A204.1 (cell line): ENCODE results near the gene EDEM1.
"Not testable (repeated sequence)": the region's sequence is repeated elsewhere in the genome, so short reads cannot be mapped to it uniquely, and the experiment has no call there.

Source experiments
- FAIRE-seq: peaks from 2 replicates; lab custom pipeline; 2012; peaks lifted over from hg19 to GRCh38; lab: Jason Lieb, UNC

Gene EDEM1

DNA sequence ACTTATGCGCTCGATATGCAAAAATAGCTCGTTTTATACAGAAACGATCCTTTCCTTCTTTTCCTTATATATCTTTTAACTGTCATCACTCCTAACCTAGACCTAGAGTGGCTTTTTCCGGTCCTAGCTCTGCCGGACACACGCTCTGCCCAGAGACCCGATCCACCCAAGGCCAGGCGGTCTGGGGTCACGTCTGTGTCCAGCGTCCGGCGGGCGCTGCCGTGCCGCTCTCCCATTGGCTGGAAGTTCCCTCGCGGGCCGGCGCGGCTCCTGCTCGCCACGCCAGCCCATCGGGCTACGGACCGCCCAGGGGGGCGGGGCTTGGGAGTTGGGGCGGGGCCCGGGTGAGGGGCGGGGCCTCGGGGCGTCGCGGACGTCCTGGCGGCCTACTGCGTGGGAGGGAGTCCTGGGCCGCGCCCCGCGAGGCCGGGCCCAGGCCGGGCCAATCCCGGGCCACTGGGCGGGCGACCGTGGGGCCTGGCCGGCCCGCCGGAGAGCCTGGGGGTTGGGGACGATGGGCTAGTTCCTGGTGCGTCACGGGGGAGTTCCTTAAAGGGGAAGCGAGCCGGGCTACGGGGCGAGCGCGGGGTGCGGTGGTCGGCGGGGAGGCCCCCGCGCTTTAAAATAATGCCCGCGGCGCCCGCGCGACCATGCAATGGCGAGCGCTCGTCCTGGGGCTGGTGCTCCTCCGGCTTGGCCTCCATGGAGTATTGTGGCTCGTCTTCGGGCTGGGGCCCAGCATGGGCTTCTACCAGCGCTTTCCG is at the start of gene EDEM1:
Gene EDEM1, plus strand, starts transcription at position 552 of the 764 bp plus-strand sequence. Its CDS starts 99 bp downstream, at position 651.
- no peak for FAIRE-seq

- no peak for FAIRE-seq
Measured at GRCh38 chr3:5138214-5138981, 49.1 kb upstream of the EDEM1 start.

- no peak for FAIRE-seq
Measured at GRCh38 chr3:5140230-5140621, 47.3 kb upstream of the EDEM1 start.

GRCh38 chr3:5140839-5141238 is 46.7 kb upstream of the EDEM1 start:
- no peak for FAIRE-seq

GRCh38 chr3:5141760-5142159 is 45.7 kb upstream of the EDEM1 start:
- FAIRE-seq = no peak

GRCh38 chr3:5143464-5143863 is 44.0 kb upstream of the EDEM1 start:
- no peak for FAIRE-seq

GRCh38 chr3:5144316-5144994 is 43.1 kb upstream of the EDEM1 start:
- FAIRE-seq = no peak

DNA sequence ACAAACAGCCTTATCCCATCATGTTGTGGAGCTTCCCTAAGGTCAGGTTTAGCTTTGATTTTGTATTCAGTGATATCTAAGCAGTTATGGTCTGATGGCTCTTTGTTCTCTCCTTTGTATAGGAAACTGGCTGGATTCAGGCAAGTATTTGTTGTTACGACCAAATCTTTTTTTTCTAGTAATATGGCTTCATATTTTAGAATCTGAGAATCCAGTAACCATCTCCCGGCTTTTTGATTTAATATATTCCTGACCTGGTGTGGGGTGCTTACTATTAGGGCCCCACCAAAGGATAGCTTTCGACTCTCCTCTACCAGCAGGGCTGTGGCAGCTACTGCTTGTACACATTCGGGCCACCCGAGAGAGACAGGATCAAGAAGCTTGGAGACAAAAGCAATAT is 42.4 kb upstream of the EDEM1 start:
- FAIRE-seq = no peak

GRCh38 chr3:5147152-5147551 is 40.4 kb upstream of the EDEM1 start:
- not testable (repeated sequence) for FAIRE-seq

GRCh38 chr3:5149306-5149880 is 38.1 kb upstream of the EDEM1 start:
- no peak for FAIRE-seq

DNA sequence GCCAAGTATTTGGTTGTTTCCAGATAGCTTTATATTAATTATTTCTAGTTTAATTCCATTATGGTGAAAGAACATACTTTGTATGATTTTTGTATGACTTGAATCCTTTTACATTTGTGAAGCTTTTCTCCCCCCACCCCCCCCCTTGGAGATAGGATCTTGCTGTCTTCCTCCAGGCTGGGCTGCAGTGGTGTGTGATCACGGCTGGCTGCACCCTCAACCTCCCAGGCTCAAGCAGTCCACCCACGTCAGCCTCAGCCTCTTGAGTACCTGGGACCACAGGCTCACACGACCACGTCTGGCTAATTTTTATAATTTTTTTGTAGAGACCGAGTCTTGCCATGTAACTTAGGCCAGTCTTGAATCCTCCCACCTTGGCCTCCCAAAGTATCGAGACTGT is 35.9 kb upstream of the EDEM1 start:
- FAIRE-seq = no peak

- no peak for FAIRE-seq
Measured at GRCh38 chr3:5153074-5153473, 34.4 kb upstream of the EDEM1 start.

- FAIRE-seq = no peak
Measured at GRCh38 chr3:5155241-5155640, 32.3 kb upstream of the EDEM1 start.

DNA sequence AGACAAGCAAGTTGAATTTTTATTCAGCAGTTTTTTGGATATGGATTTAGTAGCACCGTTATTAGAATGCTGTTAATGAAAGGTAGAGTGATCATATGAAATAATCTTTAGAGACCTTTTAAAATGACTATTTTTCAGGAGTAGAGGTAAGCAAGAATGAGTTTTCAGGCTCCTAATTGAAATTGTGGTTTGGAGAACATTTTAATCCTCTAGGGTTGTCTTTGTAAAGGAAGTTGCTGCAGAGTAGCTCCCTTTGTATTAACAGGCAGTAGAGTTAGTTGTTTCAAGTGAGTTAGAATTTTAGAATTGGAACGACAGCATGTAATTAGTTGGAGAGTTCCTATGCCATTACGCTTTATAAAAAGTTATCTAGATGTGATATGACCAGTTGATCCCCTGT is 27.2 kb upstream of the EDEM1 start:
- FAIRE-seq = no peak

GRCh38 chr3:5160940-5161858 is 26.3 kb upstream of the EDEM1 start:
- FAIRE-seq = no peak

DNA sequence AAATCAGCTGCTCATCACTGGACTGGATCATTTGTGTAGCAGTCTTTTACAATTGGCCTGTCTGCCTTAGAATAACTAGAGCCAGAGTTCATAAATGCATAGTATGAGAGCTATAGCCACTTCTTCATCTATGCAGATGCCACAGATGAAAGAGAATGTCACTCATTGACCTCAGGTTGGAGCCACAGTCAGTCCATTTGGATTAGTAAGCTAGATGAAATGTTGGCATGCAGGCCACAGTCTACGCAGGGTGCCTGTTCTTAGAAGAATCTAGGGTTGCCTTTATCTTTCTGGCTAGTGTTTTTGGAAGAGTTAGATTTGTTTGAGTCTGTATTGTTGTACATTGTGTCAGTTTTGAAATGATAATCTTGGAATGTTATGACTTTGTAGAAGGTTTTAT is 25.4 kb upstream of the EDEM1 start:
- no peak for FAIRE-seq

- FAIRE-seq = no peak
Measured at GRCh38 chr3:5165698-5166097, 21.8 kb upstream of the EDEM1 start.

GRCh38 chr3:5166846-5167245 is 20.7 kb upstream of the EDEM1 start:
- FAIRE-seq = no peak

GRCh38 chr3:5168110-5168509 is 19.4 kb upstream of the EDEM1 start:
- FAIRE-seq = no peak

GRCh38 chr3:5169807-5170206 is 17.7 kb upstream of the EDEM1 start:
- no peak for FAIRE-seq

GRCh38 chr3:5170975-5171374 is 16.5 kb upstream of the EDEM1 start:
- no peak for FAIRE-seq

DNA sequence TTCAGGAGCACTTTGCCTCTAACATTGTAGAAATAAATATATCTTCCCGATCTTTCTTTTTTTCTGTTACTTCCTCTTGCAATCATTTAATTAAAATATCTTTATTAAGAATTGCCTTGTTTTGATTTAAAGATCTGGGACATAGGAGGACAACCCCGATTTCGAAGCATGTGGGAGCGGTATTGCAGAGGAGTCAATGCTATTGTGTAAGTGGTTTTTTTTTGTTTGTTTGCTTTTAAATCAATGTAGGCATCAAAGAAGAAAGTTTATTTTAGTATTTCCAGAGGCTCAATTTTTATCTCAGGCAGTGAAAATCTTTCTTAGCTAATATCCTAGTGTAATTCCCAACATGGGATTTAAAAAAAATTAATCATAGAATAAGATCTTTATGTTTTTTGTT is 15.5 kb upstream of the EDEM1 start:
- FAIRE-seq = no peak
